ENCODE results near the gene RNF5.
"Not testable (repeated sequence)": the region's sequence is repeated elsewhere in the genome, so short reads cannot be mapped to it uniquely, and the experiment has no call there.

RNF5 gene

GRCh38 chr6:32189069-32189741 is 11.0 kb downstream of the RNF5 start:
- DNase-seq (ENCODE audit: low read depth, low spot score): no peak

GRCh38 chr6:32189742-32190053 is 11.5 kb downstream of the RNF5 start:
- no peak for DNase-seq (ENCODE audit: low read depth, low spot score)

GRCh38 chr6:32190054-32190851 is 12.0 kb downstream of the RNF5 start, which contains the start of gene PBX2:
PBX2 (minus strand) TSS chr6:32190202; CDS start chr6:32189915, 287 bp downstream.
- DNase-seq (ENCODE audit: low read depth, low spot score): peak; percentile 90

- no peak for DNase-seq (ENCODE audit: low read depth, low spot score)
Observed at GRCh38 chr6:32190911-32191677, 12.9 kb downstream of the RNF5 start.

- DNase-seq (ENCODE audit: low read depth, low spot score): no peak
Observed at GRCh38 chr6:32191696-32192607, 13.7 kb downstream of the RNF5 start.

- peak; percentile 76 for DNase-seq (ENCODE audit: low read depth, low spot score)
Observed at GRCh38 chr6:32192608-32193039, 14.4 kb downstream of the RNF5 start, which contains the start of gene GPSM3. GPSM3 (minus strand) TSS chr6:32192643; CDS start chr6:32192513, 130 bp downstream.

- not testable (repeated sequence) for DNase-seq (ENCODE audit: low read depth, low spot score)
Observed at GRCh38 chr6:32193096-32193495, 14.9 kb downstream of the RNF5 start.

GRCh38 chr6:32194388-32194787 is 16.2 kb downstream of the RNF5 start:
- no peak for DNase-seq (ENCODE audit: low read depth, low spot score)

GRCh38 chr6:32194825-32195651 is 16.8 kb downstream of the RNF5 start:
- DNase-seq (ENCODE audit: low read depth, low spot score): no peak

- DNase-seq (ENCODE audit: low read depth, low spot score): peak; percentile 100
Observed at GRCh38 chr6:32195652-32195901, 17.4 kb downstream of the RNF5 start.

- peak; percentile 91 for DNase-seq (ENCODE audit: low read depth, low spot score)
Observed at GRCh38 chr6:32195902-32196681, 17.9 kb downstream of the RNF5 start.

- DNase-seq (ENCODE audit: low read depth, low spot score): no peak
Observed at GRCh38 chr6:32196682-32197616, 18.7 kb downstream of the RNF5 start.

GRCh38 chr6:32198345-32198696 is 20.1 kb downstream of the RNF5 start:
- no peak for DNase-seq (ENCODE audit: low read depth, low spot score)

GRCh38 chr6:32198866-32199265 is 20.7 kb downstream of the RNF5 start:
- no peak for DNase-seq (ENCODE audit: low read depth, low spot score)

- no peak for DNase-seq (ENCODE audit: low read depth, low spot score)
Observed at GRCh38 chr6:32200711-32201475, 22.7 kb downstream of the RNF5 start.

GRCh38 chr6:32202186-32202585 is 24.0 kb downstream of the RNF5 start:
- DNase-seq (ENCODE audit: low read depth, low spot score): no peak

- no peak for DNase-seq (ENCODE audit: low read depth, low spot score)
Observed at GRCh38 chr6:32203426-32204267, 25.4 kb downstream of the RNF5 start.

All from ELF-1 (cell line).